ENCODE results near the gene RAD51B. TPM values are rescaled to one million over a fixed set of nuclear protein-coding genes. Genes with fewer than 3 reads are reported as not detected.

RAD51B gene
- total and polyA plus RNA-seq, 4 experiments from 2014 or later: 22.0 to 35.7 (median 31.4) TPM

DNA sequence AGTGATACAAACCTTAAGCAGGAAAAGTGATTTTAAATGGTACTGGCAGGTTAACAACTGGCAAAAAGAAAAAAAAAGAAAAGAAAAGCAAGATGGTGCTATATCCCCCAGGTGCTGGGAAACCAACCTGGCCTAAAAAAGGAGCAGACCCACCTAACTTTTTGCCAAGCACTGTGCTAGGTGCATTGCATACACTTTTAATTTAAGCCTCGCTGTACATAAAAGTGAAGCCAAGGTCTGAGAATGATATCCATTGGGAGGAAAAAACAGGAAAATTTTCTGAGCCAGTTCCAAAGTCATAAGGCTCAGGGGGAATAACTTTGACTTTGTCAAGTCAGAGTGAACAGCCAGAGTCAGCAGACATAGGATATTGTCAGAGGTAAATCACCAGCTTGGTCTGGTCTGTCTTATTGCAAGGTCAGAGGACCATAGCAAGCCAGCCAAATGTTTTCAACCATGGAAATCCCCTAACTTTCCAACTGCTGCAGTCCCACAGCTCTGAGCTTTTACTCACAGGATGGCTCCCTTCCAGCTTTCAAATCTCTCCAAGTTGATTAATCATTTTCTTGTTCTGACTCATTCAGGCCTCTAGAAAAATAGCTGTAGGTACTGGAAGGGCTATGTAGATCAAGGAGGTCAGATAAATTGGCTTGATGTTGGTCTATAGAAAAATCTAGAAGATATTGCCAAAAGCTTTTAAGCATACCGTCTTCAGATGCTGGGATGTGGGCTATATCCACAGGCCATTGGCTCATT is 412.9 kb downstream of the RAD51B start:
- POLR2A ChIA-PET (ENCODE audit: partially characterized antibody): no interaction called here
- intact Hi-C loops (cut with micrococcal nuclease): no loop called here
- Mint-ChIP-seq H3K27me3 (no peaks in the 10 kb centered on the region), H3K4me3 (no peak overlapping the region), H3K9me3 (no peaks in the 10 kb centered on the region), H3K27ac (no peak overlapping the region), H3K4me1 (no peaks in the 10 kb centered on the region), H3K36me3 (no peaks in the 10 kb centered on the region)
- Histone ChIP-seq H3K9me3 (ENCODE audit: control insufficient read depth in 1 of 2, low read length in 2 of 2) (no peaks in the 10 kb centered on the region), H3K27ac (ENCODE audit: low read depth, low read length) (no peak overlapping the region), H3K36me3 (ENCODE audit: insufficient read depth, low read length) (no peaks in the 10 kb centered on the region), H3K4me3 (ENCODE audit: low read length in 2 of 2) (no peak overlapping the region), H3K27me3 (ENCODE audit: insufficient read depth, low read length) (no peaks in the 10 kb centered on the region), H3K4me1 (ENCODE audit: insufficient read depth, low read length) (no peaks in the 10 kb centered on the region)
- no peak for DNase-seq
- CTCF ChIA-PET (ENCODE audit: partially characterized antibody): interaction anchor here (1.0 kb wide), 1 partner anchor 300 kb away, joined by 3 read pairs; no protein-coding TSS in a partner anchor

DNA sequence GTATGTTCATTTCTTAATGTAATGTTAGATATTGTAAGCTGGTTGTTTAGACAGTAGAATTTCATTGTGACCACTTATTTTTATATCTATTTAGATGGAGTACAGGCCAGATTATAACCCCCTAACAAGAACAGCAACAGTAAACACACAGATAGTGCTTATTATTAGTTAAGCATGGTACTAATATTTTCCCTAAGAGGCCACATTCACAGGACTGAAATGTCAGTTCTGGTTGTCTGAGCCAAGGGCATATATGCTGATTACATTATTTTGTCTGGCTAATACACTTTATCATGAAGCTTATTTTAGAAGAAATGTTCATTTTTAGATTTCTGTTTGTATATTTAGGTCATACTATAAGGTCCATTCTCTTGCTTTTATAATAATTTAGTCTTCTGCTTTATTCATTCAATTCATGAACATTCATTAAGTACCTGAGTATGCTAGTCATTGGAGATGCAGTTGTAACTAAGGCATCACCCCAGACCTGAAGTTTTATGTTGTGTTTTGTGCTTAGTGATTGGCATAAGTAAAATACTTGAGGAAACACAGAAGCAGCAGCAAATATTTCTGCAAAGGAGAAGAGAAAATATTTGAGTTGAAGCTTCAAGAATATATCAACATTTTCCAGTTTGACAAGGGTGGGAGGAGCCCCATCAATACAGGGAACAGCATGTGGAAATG is 413.7 kb downstream of the RAD51B start:
- Histone ChIP-seq H3K27me3 (ENCODE audit: insufficient read depth, low read length) (no peaks in the 10 kb centered on the region), H3K4me3 (ENCODE audit: low read length in 2 of 2) (no peak overlapping the region), H3K36me3 (ENCODE audit: insufficient read depth, low read length) (no peaks in the 10 kb centered on the region), H3K4me1 (ENCODE audit: insufficient read depth, low read length) (no peaks in the 10 kb centered on the region), H3K27ac (ENCODE audit: low read depth, low read length) (no peak overlapping the region), H3K9me3 (ENCODE audit: control insufficient read depth in 1 of 2, low read length in 2 of 2) (no peaks in the 10 kb centered on the region)
- ChIA-PET POLR2A (ENCODE audit: partially characterized antibody) (no interaction called here), CTCF (ENCODE audit: partially characterized antibody) (interaction anchor here (1.0 kb wide), 1 partner anchor 301 kb away, joined by 3 read pairs; no protein-coding TSS in a partner anchor)
- Mint-ChIP-seq H3K27ac (no peak overlapping the region), H3K4me3 (no peak overlapping the region), H3K4me1 (no peaks in the 10 kb centered on the region), H3K9me3 (no peaks in the 10 kb centered on the region), H3K27me3 (no peaks in the 10 kb centered on the region), H3K36me3 (no peaks in the 10 kb centered on the region)
- DNase-seq: no peak
- intact Hi-C loops (cut with micrococcal nuclease): no loop called here

DNA sequence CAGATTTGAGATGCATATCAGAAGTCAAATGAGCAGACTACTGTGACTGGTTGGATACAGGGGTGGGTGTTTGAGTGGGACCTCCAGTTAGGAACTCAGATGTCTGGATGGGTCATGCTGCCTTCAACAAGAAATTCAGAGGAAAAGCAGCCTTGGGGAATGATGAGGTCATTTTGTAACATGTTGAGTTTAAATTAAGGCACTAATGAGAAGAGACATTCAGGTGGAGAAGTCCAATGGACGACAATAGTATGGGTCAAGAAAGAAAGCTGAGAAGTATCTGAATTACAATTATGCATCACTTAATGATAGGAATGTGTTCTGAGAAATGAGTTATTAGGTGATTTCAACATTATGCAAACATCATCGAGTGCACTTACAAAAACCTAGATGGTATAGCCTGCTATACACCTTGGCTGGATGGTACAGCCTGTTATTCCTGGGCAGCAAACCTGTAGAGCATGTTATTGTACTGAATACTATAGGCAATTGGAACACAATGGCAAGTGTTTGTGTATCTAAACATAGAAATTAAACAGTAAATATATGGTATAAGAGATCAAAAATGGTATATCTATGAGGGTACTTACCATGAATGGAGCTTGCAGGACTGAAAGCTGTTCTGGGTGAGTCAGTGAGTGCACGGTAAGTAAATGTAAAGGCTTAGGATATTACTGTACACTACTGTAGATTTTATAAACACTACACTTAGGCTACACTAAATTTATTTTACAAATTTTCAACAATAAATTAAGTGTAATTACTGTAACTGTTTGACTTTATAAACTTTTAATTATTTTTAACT is 414.7 kb downstream of the RAD51B start:
- Mint-ChIP-seq H3K4me1 (peaks cover 0 to 2% (median under 1%) of the 10 kb centered on the region in 4 donors), H3K27ac (no peak overlapping the region), H3K36me3 (no peaks in the 10 kb centered on the region), H3K27me3 (no peaks in the 10 kb centered on the region), H3K9me3 (no peaks in the 10 kb centered on the region), H3K4me3 (no peak overlapping the region)
- no peak overlapping the region for H3K4me3 ChIP-seq (ENCODE audit: low read length in 2 of 2)
- ChIA-PET POLR2A (ENCODE audit: partially characterized antibody) (no interaction called here), CTCF (ENCODE audit: partially characterized antibody) (no interaction called here)
- intact Hi-C loops (cut with micrococcal nuclease): no loop called here
- no peak for DNase-seq
- H3K27ac ChIP-seq (ENCODE audit: low read depth, low read length): no peak overlapping the region
- H3K27me3 ChIP-seq (ENCODE audit: insufficient read depth, low read length): no peaks in the 10 kb centered on the region
- no peaks in the 10 kb centered on the region for H3K9me3 ChIP-seq (ENCODE audit: control insufficient read depth in 1 of 2, low read length in 2 of 2)
- H3K4me1 ChIP-seq (ENCODE audit: insufficient read depth, low read length): no peaks in the 10 kb centered on the region
- no peaks in the 10 kb centered on the region for H3K36me3 ChIP-seq (ENCODE audit: insufficient read depth, low read length)

DNA sequence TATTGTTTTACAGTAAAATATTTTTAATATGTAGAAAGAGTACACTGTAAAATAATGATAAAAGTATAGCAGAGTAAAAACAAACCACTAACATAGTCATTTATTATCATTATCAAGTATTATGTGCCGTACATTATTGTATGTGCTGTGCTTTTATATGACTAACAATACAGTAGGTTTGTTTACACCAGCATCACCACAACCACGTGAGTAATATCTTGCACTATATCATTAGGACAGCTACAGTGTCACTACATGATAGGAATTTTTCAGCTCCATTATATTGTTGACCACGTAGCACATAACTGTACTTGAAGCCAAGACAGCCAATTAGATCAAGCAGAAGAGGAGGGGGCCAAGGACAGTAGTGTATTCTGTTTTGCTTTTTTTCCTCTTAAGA is 415.4 kb downstream of the RAD51B start:
- POLR2A ChIA-PET (ENCODE audit: partially characterized antibody): no interaction called here
- no peak for DNase-seq
- Mint-ChIP-seq H3K4me1 (peaks cover 0 to 3% (median under 1%) of the 10 kb centered on the region in 4 donors), H3K4me3 (no peak overlapping the region), H3K9me3 (no peaks in the 10 kb centered on the region), H3K27ac (no peak overlapping the region), H3K27me3 (no peaks in the 10 kb centered on the region), H3K36me3 (no peaks in the 10 kb centered on the region)
- H3K36me3 ChIP-seq (ENCODE audit: insufficient read depth, low read length): no peaks in the 10 kb centered on the region
- intact Hi-C loops (cut with micrococcal nuclease): loop anchor here (1.0 kb wide), 1 partner anchor 47 kb away; no protein-coding TSS in a partner anchor
- no peaks in the 10 kb centered on the region for H3K9me3 ChIP-seq (ENCODE audit: control insufficient read depth in 1 of 2, low read length in 2 of 2)
- no peaks in the 10 kb centered on the region for H3K4me1 ChIP-seq (ENCODE audit: insufficient read depth, low read length)
- CTCF ChIA-PET (ENCODE audit: partially characterized antibody): interaction anchor here (1.2 kb wide), 1 partner anchor 609 kb away, joined by 4 read pairs; no protein-coding TSS in a partner anchor
- no peak overlapping the region for H3K27ac ChIP-seq (ENCODE audit: low read depth, low read length)
- no peaks in the 10 kb centered on the region for H3K27me3 ChIP-seq (ENCODE audit: insufficient read depth, low read length)
- no peak overlapping the region for H3K4me3 ChIP-seq (ENCODE audit: low read length in 2 of 2)

DNA sequence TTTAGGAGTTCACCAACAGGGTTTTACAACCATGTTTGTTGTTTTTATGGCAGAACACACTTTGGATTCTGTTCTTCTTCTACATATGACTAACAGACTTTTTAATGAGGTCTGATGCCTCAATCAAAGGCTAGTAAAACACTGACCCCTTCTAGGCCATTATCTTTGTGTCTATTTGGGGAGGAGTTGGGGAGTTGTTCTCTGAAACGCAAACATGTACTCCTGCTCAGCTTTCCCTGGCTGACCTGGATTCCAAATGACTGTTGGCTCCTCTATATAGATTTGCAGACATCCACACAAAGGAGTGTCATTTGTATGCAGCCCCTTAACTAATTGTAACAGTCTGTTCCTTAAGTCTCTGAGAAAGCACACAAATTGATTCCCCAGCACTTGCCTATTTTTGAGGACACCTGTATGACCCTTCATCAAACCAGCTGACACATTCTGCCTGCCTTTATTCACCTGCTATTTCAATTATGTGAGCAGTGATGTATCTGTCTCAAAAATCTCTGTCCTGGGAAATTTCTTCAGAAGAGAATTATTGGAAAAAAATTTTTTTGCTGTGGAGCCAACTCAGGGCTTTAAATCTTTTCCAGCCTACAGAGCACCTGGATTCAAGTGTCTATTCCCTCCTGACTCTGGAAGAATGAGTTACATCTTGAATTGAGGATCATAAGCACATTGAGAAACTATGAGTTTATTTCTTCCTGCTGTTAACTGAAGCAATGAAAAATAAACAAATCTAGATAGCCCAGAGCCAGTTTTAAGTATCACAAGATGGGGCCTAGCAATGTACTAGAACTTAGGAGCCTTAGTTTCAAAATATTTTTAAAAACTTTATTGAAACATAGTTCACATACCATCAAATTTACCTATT is 417.2 kb downstream of the RAD51B start:
- H3K27ac Mint-ChIP-seq: no peak overlapping the region
- Histone ChIP-seq H3K27me3 (ENCODE audit: insufficient read depth, low read length) (no peaks in the 10 kb centered on the region), H3K27ac (ENCODE audit: low read depth, low read length) (no peak overlapping the region), H3K4me3 (ENCODE audit: low read length in 2 of 2) (no peak overlapping the region), H3K9me3 (ENCODE audit: control insufficient read depth in 1 of 2, low read length in 2 of 2) (no peaks in the 10 kb centered on the region), H3K4me1 (ENCODE audit: insufficient read depth, low read length) (no peaks in the 10 kb centered on the region), H3K36me3 (ENCODE audit: insufficient read depth, low read length) (no peaks in the 10 kb centered on the region)
- no peak for DNase-seq
- ChIA-PET POLR2A (ENCODE audit: partially characterized antibody) (no interaction called here), CTCF (ENCODE audit: partially characterized antibody) (interaction anchor here (1.1 to 1.7 kb wide), 2 partner anchors 14 to 293 kb away, joined by 3 read pairs; no protein-coding TSS in a partner anchor)
- intact Hi-C loops (cut with micrococcal nuclease): no loop called here
- no peaks in the 10 kb centered on the region for H3K9me3 Mint-ChIP-seq
- H3K4me3 Mint-ChIP-seq: no peak overlapping the region
- no peaks in the 10 kb centered on the region for H3K36me3 Mint-ChIP-seq
- H3K27me3 Mint-ChIP-seq: no peaks in the 10 kb centered on the region
- peaks cover 0 to 3% (median under 1%) of the 10 kb centered on the region in 4 donors for H3K4me1 Mint-ChIP-seq

DNA sequence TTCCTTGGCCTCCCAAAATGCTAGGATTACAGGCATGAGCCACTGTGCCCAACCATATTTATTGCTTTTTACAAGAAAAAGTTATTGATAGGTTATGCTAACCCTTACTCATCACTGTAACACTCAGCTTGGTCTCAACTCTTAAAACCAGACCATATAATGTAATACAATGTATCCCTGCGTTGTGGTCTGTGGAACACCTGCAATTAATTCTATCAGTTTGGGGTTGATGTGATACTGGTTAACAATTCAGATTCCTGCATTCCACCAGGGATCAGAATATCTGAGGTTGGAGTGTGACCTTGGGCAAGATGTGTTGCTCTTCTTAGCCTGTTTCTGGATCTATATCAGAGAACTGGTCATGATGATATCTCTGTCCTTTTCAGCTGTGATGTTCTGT is 419.0 kb downstream of the RAD51B start:
- H3K4me3 Mint-ChIP-seq: no peak overlapping the region
- no peak overlapping the region for H3K4me3 ChIP-seq (ENCODE audit: low read length in 2 of 2)
- H3K36me3 Mint-ChIP-seq: no peaks in the 10 kb centered on the region
- no peak overlapping the region for H3K27ac Mint-ChIP-seq
- H3K4me1 Mint-ChIP-seq: peaks cover 0 to 3% (median under 1%) of the 10 kb centered on the region in 4 donors
- no peaks in the 10 kb centered on the region for H3K9me3 Mint-ChIP-seq
- no peaks in the 10 kb centered on the region for H3K27me3 Mint-ChIP-seq
- no peaks in the 10 kb centered on the region for H3K36me3 ChIP-seq (ENCODE audit: insufficient read depth, low read length)
- intact Hi-C loops (cut with micrococcal nuclease): no loop called here
- CTCF ChIA-PET (ENCODE audit: partially characterized antibody): interaction anchor here (0.9 to 1.7 kb wide), 2 partner anchors 294 to 578 kb away, joined by 3 read pairs; no protein-coding TSS in a partner anchor
- H3K4me1 ChIP-seq (ENCODE audit: insufficient read depth, low read length): no peaks in the 10 kb centered on the region
- no peak for DNase-seq
- no peak overlapping the region for H3K27ac ChIP-seq (ENCODE audit: low read depth, low read length)
- H3K27me3 ChIP-seq (ENCODE audit: insufficient read depth, low read length): no peaks in the 10 kb centered on the region
- no peaks in the 10 kb centered on the region for H3K9me3 ChIP-seq (ENCODE audit: control insufficient read depth in 1 of 2, low read length in 2 of 2)
- POLR2A ChIA-PET (ENCODE audit: partially characterized antibody): no interaction called here

Data from CD4-positive, alpha-beta memory T cell (primary cell).